HFF-Myc (cell line): ENCODE data around the gene DUSP16.

Experiments used
- DNase-seq: peaks from one replicate; pipeline ENCODE4 v3.0.0-alpha.2; 2011; ENCODE audit warnings: low read depth; ENCODE audit errors: extremely low read depth
- H3K4me3 ChIP-seq: replicated peaks from 2 replicates; pipeline ENCODE4 v1.5.1; 2011; ENCODE audit warnings: low read depth, mild to moderate bottlenecking, control low read depth, low read length
- CTCF ChIP-seq: IDR thresholded peaks from 2 replicates; pipeline ENCODE4 v1.5.1; 2012; ENCODE audit warnings: mild to moderate bottlenecking, low read depth, low read length, control low read depth; ENCODE audit errors: missing control alignments

The DUSP16 gene

GRCh38 chr12:12563290-12563928 lies 746 bp upstream of the DUSP16 start:
- no peak for DNase-seq
- peak overlapping the region; percentile 77 for H3K4me3 ChIP-seq
- TF ChIP-seq CTCF, result no peak

DNA sequence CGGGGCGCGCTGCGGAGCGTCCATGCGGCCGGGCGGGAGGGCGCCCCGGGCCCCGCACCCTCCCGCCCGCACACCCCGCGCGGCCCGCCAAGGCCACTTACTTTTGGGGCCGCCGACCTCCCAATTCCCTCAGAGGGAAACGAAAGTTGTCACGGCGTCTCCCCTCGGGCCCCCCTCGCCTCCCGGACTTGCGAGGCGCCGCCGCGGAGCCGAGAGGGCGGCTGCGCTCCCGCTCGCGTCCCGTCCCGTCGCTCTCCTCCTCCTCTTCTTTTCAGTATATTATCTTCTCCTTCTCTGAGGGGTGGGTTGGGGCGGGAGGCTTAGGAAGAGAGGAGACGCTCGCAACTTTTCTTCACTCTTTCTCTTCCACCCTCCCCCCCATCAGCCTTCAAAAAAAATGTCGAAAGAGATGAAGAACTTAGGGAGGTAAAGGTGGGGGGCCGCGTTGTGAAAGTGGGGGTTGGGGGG lies 613 bp downstream of the DUSP16 start:
- DNase-seq, result no peak
- TF ChIP-seq CTCF, result no peak
- peak overlapping the region; percentile 77 for H3K4me3 ChIP-seq

DNA sequence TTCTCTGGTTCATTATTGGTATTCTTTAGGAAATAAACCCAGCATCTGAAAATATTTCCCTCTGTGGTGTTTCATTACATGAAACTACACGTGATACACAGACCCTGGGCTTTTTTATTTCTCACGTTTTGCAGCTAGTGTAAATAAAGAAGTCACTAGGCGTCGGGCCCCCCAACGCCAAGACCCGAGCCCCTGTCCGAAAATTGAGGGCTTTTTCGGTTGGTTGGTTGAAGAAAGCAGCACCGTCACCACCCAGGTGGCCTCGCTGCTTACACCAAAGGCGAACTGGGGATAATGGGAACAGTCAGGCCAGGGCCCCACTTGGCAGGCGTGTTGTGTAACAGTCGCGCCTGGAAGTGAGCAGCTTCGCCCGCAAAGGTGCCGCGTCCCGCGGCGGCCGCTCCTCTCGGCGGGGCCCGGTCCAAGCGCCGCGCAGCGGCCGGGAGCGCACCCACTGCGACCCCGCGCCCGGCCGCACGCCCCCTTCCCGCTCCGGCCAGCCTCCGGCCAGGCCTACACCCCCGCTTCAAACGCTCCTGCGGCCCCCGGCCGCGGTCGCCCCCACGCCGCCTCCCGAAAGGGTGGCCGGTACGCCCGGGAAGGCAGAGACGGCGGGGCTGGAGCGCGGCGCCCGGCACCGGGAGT lies 1.2 kb downstream of the DUSP16 start:
- DNase-seq, result no peak
- peak overlapping the region; percentile 77 for H3K4me3 ChIP-seq
- TF ChIP-seq CTCF, result no peak

- DNase-seq, result no peak
- no peak for TF ChIP-seq CTCF
- peak overlapping the region; percentile 77 for H3K4me3 ChIP-seq
Observed at GRCh38 chr12:12560587-12561370, 1.9 kb downstream of the DUSP16 start.

- no peak for TF ChIP-seq CTCF
- peak overlapping the region; percentile 77 for H3K4me3 ChIP-seq
Observed at GRCh38 chr12:12559719-12560296, 2.9 kb downstream of the DUSP16 start.

DNA sequence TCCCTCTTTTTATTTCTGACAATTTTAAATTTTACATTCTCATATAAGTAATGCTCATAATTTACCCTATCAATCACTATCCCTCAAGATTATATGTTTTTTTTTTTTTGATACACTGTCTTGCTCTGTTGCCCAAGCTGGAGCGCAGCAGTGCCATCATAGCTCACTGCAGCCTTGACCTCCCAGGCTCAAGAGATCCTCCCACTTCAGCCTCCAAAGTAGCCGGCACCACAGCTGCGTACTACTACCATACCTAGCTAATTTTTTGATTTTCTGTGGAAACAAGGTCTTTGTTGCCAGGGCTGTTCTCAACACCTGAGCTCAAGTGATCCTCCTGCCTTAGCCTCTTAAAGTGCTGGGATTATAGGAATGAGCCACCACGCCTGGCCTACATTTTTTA lies 4.4 kb downstream of the DUSP16 start:
- no peak overlapping the region for H3K4me3 ChIP-seq
- DNase-seq, result no peak
- TF ChIP-seq CTCF, result no peak

More at GRCh38 chr12:12559719-12560296, 2.9 kb downstream of the DUSP16 start:
- no peak for DNase-seq
